Activated T-helper 1 cell treated with anti-CD3 and anti-CD28 coated beads, Interleukin-12 subunit alpha, Interleukin-12 subunit beta, Interleukin-2, Interleukin-4 antibody, amounts not matched to agents 30 ng/mL and 10 ng/mL and 1 ng/mL, durations not matched to agents 14 hours and 24 hours and 36 hours (primary cell): Measurements from ENCODE around the gene LAMTOR5. TPM values are rescaled to one million over a fixed set of nuclear protein-coding genes. Genes with fewer than 3 reads are reported as not detected.

Source experiments
- DNase-seq: peaks from one replicate; pipeline ENCODE4 v3.0.0; 2021; ENCODE audit warnings: low spot score
- H3K27ac Mint-ChIP-seq: one replicate; pipeline ENCODE4 v1.8.0; 2021; ENCODE audit warnings: mild to moderate bottlenecking, mixed read lengths
- H3K27me3 Mint-ChIP-seq: one replicate; pipeline ENCODE4 v1.8.0; 2022; ENCODE audit warnings: mild to moderate bottlenecking, moderate library complexity, mixed read lengths; ENCODE audit not compliant: insufficient read depth
- H3K36me3 Mint-ChIP-seq: one replicate; pipeline ENCODE4 v1.8.0; 2021; ENCODE audit warnings: low read depth, mixed read lengths
- H3K4me1 Mint-ChIP-seq: one replicate; pipeline ENCODE4 v1.8.0; 2021; ENCODE audit warnings: low read depth, mixed read lengths
- H3K4me3 Mint-ChIP-seq: one replicate; pipeline ENCODE4 v1.8.0; 2021; ENCODE audit warnings: mild to moderate bottlenecking, moderate library complexity, mixed read lengths
- H3K9me3 Mint-ChIP-seq: one replicate; pipeline ENCODE4 v1.8.0; 2021; ENCODE audit warnings: mixed read lengths
- intact Hi-C: fragments of 100-400 bp; cut with micrococcal nuclease; formaldehyde crosslinking; loops from one replicate; pipeline ENCODE4 v1.15.1; 2024
- total RNA-seq: library from RNA; stranded (reverse); gene quantifications from 2 replicates; pipeline ENCODE4 v1.2.3, GENCODE V29; 2022

LAMTOR5 gene
- total RNA-seq, 1 donor from 2014 or later: 163 TPM

DNA sequence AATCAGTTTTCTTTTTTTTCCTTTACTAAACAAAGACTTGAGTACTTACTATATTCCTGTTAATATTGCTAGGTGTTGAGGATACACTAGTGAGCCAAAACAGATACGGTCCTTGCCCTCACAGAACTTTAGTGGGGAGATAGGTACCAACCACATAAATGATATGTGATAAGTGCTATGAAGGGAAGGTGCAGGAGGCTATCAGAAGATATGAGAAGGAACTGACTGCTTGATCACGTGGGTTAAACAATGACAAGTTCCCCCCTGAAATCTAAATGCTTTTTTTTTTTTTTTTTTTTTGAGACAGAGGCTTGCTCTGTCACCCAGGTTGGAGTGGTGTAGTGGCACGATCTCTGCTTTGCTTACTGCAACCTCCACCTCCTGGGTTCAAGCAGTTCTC lies 43.3 kb downstream of the LAMTOR5 start:
- no peak overlapping the region for H3K27ac Mint-ChIP-seq
- intact Hi-C loops: no loop called here
- H3K9me3 Mint-ChIP-seq: no peaks in the 10 kb centered on the region
- H3K36me3 Mint-ChIP-seq: peaks cover 28% of the 10 kb centered on the region
- no peak overlapping the region for H3K4me3 Mint-ChIP-seq
- no peak for DNase-seq
- no peaks in the 10 kb centered on the region for H3K27me3 Mint-ChIP-seq
- H3K4me1 Mint-ChIP-seq: peaks cover 10% of the 10 kb centered on the region

GRCh38 chr1:110361856-110362255 lies 45.6 kb downstream of the LAMTOR5 start:
- peaks cover 14% of the 10 kb centered on the region for H3K4me1 Mint-ChIP-seq
- intact Hi-C loops: no loop called here
- DNase-seq: no peak
- peaks cover 36% of the 10 kb centered on the region for H3K36me3 Mint-ChIP-seq
- H3K4me3 Mint-ChIP-seq: no peak overlapping the region
- no peaks in the 10 kb centered on the region for H3K9me3 Mint-ChIP-seq
- H3K27ac Mint-ChIP-seq: no peak overlapping the region
- no peaks in the 10 kb centered on the region for H3K27me3 Mint-ChIP-seq

DNA sequence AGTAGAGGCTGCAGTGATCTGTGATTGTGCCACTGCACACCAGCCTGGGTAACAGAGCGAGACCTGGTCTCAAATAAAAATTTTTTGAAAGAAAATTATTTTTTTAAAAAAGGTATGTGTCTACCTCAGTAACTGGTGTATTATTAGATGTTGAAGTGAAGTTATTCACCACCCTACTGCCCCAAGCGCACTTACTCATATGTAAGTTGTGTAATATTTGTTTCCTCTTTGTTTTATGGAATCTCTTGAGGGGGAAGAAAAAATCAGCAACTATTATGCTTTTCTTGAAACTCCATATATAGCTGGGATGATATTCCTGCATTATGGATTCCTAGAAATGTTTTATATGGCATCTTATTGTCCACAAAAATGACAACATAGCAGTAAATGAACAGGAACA lies 47.1 kb downstream of the LAMTOR5 start:
- Mint-ChIP-seq H3K9me3 (no peaks in the 10 kb centered on the region), H3K36me3 (peaks cover 37% of the 10 kb centered on the region), H3K4me1 (peaks cover 22% of the 10 kb centered on the region), H3K27me3 (no peaks in the 10 kb centered on the region), H3K4me3 (no peak overlapping the region), H3K27ac (no peak overlapping the region)
- DNase-seq: no peak
- intact Hi-C loops: no loop called here

- Mint-ChIP-seq H3K36me3 (peaks cover 38% of the 10 kb centered on the region), H3K27ac (peak overlapping the region; percentile 69)
Observed at GRCh38 chr1:110356379-110356778, 51.1 kb downstream of the LAMTOR5 start.

GRCh38 chr1:110355321-110355720 lies 52.2 kb downstream of the LAMTOR5 start:
- H3K4me1 Mint-ChIP-seq: peaks cover 38% of the 10 kb centered on the region
- H3K4me3 Mint-ChIP-seq: no peak overlapping the region
- intact Hi-C loops: no loop called here
- no peak overlapping the region for H3K27ac Mint-ChIP-seq
- H3K36me3 Mint-ChIP-seq: peaks cover 35% of the 10 kb centered on the region
- no peak for DNase-seq
- H3K9me3 Mint-ChIP-seq: no peaks in the 10 kb centered on the region
- H3K27me3 Mint-ChIP-seq: no peaks in the 10 kb centered on the region

More at GRCh38 chr1:110356379-110356778, 51.1 kb downstream of the LAMTOR5 start:
- peaks cover 29% of the 10 kb centered on the region for H3K4me1 Mint-ChIP-seq
- H3K4me3 Mint-ChIP-seq: no peak overlapping the region
- DNase-seq: no peak
- intact Hi-C loops: loop anchor here (2.0 kb wide), 1 partner anchor 16 kb away; no protein-coding TSS in a partner anchor
- no peaks in the 10 kb centered on the region for H3K27me3 Mint-ChIP-seq
- H3K9me3 Mint-ChIP-seq: no peaks in the 10 kb centered on the region

Other genes with a start within 250 kb of the LAMTOR5 start
- 11.8 and 14.3 TPM in 2 replicates for gene KCNC4, start 197.4 kb downstream of the LAMTOR5 start, total RNA-seq
- gene RBM15, start 68.3 kb downstream of the LAMTOR5 start, total RNA-seq: 58.5 and 59.0 TPM in 2 replicates
- 0.16 and 0.39 TPM in 2 replicates for gene SLC16A4, start 16.7 kb downstream of the LAMTOR5 start, total RNA-seq
- gene PROK1, start 43.5 kb upstream of the LAMTOR5 start, total RNA-seq: not detected in 2 replicates
- gene KCNA10, start 111.5 kb upstream of the LAMTOR5 start, total RNA-seq: not detected in 2 replicates
- gene KCNA2, start 198.7 kb upstream of the LAMTOR5 start, total RNA-seq: 1.1 and 1.7 TPM in 2 replicates